ENCODE data around the gene SEC24D.

The SEC24D gene

DNA sequence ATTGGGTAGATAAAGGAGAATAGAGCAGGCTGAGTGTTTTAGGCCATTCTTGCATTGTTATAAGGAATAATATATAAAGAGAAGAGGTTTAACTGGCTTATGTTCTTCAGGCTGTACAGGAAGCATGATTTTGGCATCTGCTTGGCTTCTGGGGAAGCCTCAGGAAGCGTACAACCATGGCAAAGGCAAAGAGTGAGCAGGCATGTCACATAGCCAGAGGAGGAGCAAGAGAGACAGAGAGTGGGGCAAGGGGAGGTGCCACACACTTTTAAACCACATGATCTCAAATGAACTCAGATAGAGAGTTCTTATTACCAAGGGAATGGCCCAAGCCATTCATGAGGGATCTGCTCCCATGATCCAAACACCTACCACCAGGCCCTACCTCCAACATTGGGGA is 155.1 kb downstream of the SEC24D start:
- no peak overlapping the region for H3K27ac ChIP-seq (ENCODE audit: low read depth, low read length)
- peaks cover 5% of the 10 kb centered on the region for H3K4me1 ChIP-seq (ENCODE audit: control insufficient read depth, insufficient read depth, low read length, unreplicated experiment)
- H3K4me3 ChIP-seq (ENCODE audit: low read depth, low read length) = no peak overlapping the region
- H3K36me3 ChIP-seq (ENCODE audit: insufficient read depth, low read length) = no peaks in the 10 kb centered on the region
- no peaks in the 10 kb centered on the region for H3K27me3 ChIP-seq (ENCODE audit: insufficient read depth, low read length)
- peaks cover 3% of the 10 kb centered on the region for H3K79me2 ChIP-seq (ENCODE audit: control insufficient read depth, insufficient read depth, low read length, unreplicated experiment)
- H2AFZ ChIP-seq (ENCODE audit: low read length, unreplicated experiment) = no peak overlapping the region

DNA sequence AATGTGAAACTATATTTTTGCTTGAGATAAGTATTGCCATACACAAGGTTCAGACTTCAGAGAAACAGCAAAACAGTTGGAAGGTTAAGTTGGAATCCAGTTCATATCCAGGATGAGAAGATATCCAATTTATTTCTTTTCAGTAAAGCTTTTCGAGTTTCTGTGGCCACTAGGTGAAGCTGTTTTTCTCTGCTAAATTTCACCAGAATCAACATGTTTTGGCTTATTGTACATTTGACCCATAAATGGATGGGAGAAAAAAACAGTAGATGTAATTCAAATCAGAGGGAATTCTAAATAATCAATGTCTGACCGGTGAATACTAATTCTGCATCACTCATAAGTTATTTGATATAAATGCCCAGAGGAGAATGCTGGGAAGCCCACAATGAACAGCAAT is 159.8 kb downstream of the SEC24D start:
- Histone ChIP-seq H3K36me3 (ENCODE audit: insufficient read depth, low read length) (no peaks in the 10 kb centered on the region), H3K27ac (ENCODE audit: low read depth, low read length) (no peak overlapping the region), H3K27me3 (ENCODE audit: insufficient read depth, low read length) (no peaks in the 10 kb centered on the region), H3K79me2 (ENCODE audit: control insufficient read depth, insufficient read depth, low read length, unreplicated experiment) (no peaks in the 10 kb centered on the region), H2AFZ (ENCODE audit: low read length, unreplicated experiment) (no peak overlapping the region), H3K4me3 (ENCODE audit: low read depth, low read length) (no peak overlapping the region), H3K4me1 (ENCODE audit: control insufficient read depth, insufficient read depth, low read length, unreplicated experiment) (no peaks in the 10 kb centered on the region)

Data from ACC112 (cell line).